Measurements from ENCODE around the gene ZFP36. TPM values are rescaled to one million over a fixed set of nuclear protein-coding genes. Genes with fewer than 3 reads are reported as not detected.

ZFP36 gene
- total RNA-seq, 2 experiments from 2014 or later, result 74.6 to 80.3 TPM

DNA sequence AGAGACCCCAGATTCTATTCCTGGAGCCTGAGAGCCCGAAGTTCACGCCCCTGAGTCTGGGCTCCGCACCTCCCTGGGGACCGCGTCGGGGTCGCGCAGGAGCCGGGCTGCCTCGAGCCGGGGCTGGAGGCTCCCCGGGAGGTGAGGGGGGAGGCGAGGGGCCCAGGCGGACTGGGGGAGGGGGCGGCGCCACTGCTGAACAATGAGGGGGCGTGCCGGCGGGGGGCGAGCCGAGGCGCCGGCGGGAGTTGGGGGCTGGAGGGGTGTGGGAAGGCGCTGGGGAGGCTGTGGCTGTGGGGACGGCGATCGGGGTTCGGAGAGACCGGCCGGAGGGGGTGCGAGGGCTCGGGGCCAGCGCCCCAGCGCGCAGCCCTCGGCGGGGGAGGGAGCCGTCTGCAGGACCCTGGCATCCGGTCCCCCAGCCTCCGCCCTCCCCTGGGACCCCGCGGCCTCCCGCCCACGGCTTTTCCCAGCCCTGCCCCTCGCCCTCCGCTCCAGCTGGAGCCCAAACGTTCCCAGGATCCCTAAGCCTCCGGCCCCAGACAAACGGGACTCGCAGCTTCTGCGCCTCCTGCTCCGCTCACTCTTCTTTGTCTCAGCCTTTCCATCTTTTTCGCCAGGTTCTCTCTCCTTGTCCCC, 6.7 kb downstream of the ZFP36 start:
- Mint-ChIP-seq H3K36me3 (ENCODE audit: low read depth) (peaks cover 15% of the 10 kb centered on the region), H3K9me3 (no peaks in the 10 kb centered on the region), H3K27ac (peak overlapping the region; percentile 87), H3K4me3 (peak overlapping the region; percentile 79), H3K27me3 (peaks cover 2% of the 10 kb centered on the region), H3K4me1 (ENCODE audit: low read depth) (peaks cover 29% of the 10 kb centered on the region)
- ChIA-PET POLR2A (interaction anchor here (1.1 to 8.7 kb wide), 4 partner anchors 14 to 22 kb away, joined by 4 to 66 read pairs (median 18); partner anchors contain the start of gene RPS16), CTCF (interaction anchor here (1.5 to 2.2 kb wide), 3 partner anchors 16 to 120 kb away, joined by 3 to 7 read pairs (median 7); partner anchors contain the start of gene RPS16)
- intact Hi-C loops (cut with micrococcal nuclease), result loop anchor here (5.0 to 10.0 kb wide), 2 partner anchors 76 to 289 kb away; partner anchors contain the start of genes GMFG and PAK4
- peak; percentile 37 for DNase-seq
- no peak for ATAC-seq
- no peak for TF ChIP-seq CTCF (IDR thresholded peaks at IDR 0.05)

GRCh38 chr19:39413911-39414608, 7.4 kb downstream of the ZFP36 start:
- H3K27me3 Mint-ChIP-seq, result peaks cover 2% of the 10 kb centered on the region
- H3K4me3 Mint-ChIP-seq, result peak overlapping the region; percentile 79
- POLR2A ChIA-PET, result interaction anchor here (1.0 to 8.7 kb wide), 5 partner anchors 13 to 21 kb away, joined by 3 to 66 read pairs (median 6); partner anchors contain the start of gene RPS16
- H3K27ac Mint-ChIP-seq, result peak overlapping the region; percentile 87
- peaks cover 10% of the 10 kb centered on the region for H3K36me3 Mint-ChIP-seq (ENCODE audit: low read depth)
- DNase-seq, result no peak
- ATAC-seq, result no peak
- no peak for TF ChIP-seq CTCF (IDR thresholded peaks at IDR 0.05)
- H3K9me3 Mint-ChIP-seq, result no peaks in the 10 kb centered on the region
- H3K4me1 Mint-ChIP-seq (ENCODE audit: low read depth), result peaks cover 29% of the 10 kb centered on the region
- intact Hi-C loops (cut with micrococcal nuclease), result loop anchor here (5.0 to 10.0 kb wide), 2 partner anchors 77 to 289 kb away; partner anchors contain the start of genes GMFG and PAK4
- CTCF ChIA-PET, result interaction anchor here (0.8 to 2.2 kb wide), 4 partner anchors 17 to 119 kb away, joined by 3 to 7 read pairs (median 5); partner anchors contain the start of gene RPS16

- ATAC-seq, result no peak
- peaks cover 25% of the 10 kb centered on the region for H3K4me1 Mint-ChIP-seq (ENCODE audit: low read depth)
- H3K9me3 Mint-ChIP-seq, result no peaks in the 10 kb centered on the region
- no peak for DNase-seq
- no peak for TF ChIP-seq CTCF (IDR thresholded peaks at IDR 0.05)
- no peak overlapping the region for H3K27ac Mint-ChIP-seq
- POLR2A ChIA-PET, result interaction anchor here (0.7 to 8.7 kb wide), 5 partner anchors 12 to 20 kb away, joined by 3 to 66 read pairs (median 6); partner anchors contain the start of gene RPS16
- peaks cover 2% of the 10 kb centered on the region for H3K27me3 Mint-ChIP-seq
- CTCF ChIA-PET, result interaction anchor here (0.8 to 2.2 kb wide), 2 partner anchors 20 to 117 kb away, joined by 3 to 7 read pairs; partner anchors contain the start of gene RPS16
- intact Hi-C loops (cut with micrococcal nuclease), result loop anchor here (10.0 kb wide), 1 partner anchor 291 kb away; the partner anchor contains the start of gene PAK4
- H3K36me3 Mint-ChIP-seq (ENCODE audit: low read depth), result peaks cover 9% of the 10 kb centered on the region
- no peak overlapping the region for H3K4me3 Mint-ChIP-seq
Measured at GRCh38 chr19:39415111-39416046, 8.7 kb downstream of the ZFP36 start.

DNA sequence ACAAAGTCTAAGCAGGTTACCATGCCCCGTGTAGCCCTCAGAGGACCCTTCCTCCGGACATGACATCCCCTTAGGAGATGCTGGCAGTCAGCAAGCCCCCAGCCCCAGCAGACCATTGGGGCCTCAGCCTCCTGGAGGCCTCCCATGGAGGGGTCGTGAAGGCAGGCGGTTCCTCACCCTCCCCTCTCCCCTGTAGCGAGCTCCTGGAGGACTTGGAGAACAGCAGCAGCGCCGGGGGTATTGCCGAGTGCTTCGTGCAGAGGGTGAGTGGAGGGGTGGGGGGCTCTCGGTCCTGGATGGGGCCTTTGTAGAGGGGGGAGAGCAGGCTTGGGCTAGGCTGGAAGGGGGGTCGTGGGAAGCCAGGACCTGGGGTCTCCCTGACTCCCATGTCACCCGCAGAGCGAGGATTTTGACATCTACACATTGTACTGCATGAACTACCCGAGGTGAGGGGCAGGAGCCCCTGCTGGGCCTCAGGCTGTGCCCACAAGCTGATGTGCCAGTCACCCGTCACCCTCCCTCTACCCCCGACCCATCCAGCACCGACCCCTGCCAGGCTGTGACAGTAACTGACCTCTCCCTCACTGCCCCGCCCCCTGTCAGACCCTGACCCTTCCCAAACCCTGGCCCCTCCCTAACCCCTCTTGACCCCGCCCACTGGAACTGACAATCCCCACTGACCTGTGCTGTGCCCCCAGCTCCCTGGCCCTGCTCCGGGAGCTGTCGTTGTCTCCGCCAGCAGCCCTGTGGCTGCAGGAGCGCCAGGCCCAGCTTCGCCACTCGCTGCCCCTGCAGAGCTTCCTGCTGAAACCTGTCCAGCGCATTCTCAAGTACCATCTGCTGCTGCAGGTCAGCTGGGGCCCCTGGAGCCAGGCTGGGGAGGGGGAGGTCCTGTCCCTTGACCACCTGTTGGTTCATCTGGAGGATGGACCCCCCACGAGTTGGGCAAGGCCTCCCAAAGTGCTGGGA, 9.8 kb downstream of the ZFP36 start:
- Mint-ChIP-seq H3K4me1 (ENCODE audit: low read depth) (peaks cover 15% of the 10 kb centered on the region), H3K4me3 (no peak overlapping the region), H3K36me3 (ENCODE audit: low read depth) (peaks cover 3% of the 10 kb centered on the region), H3K27ac (no peak overlapping the region), H3K9me3 (no peaks in the 10 kb centered on the region), H3K27me3 (peaks cover 2% of the 10 kb centered on the region)
- ATAC-seq (no peak), DNase-seq (no peak)
- no peak for TF ChIP-seq CTCF (IDR thresholded peaks at IDR 0.05)
- ChIA-PET POLR2A (interaction anchor here (3.3 to 8.7 kb wide), 3 partner anchors 12 to 19 kb away, joined by 24 to 66 read pairs (median 29); partner anchors contain the start of gene RPS16), CTCF (no interaction called here)
- intact Hi-C loops (cut with micrococcal nuclease), result loop anchor here (10.0 kb wide), 1 partner anchor 292 kb away; the partner anchor contains the start of gene PAK4

Data from activated CD8-positive, alpha-beta T cell treated with anti-CD3 and anti-CD28 coated beads for 36 hours (primary cell).